NCI-H187 (cell line): Measurements from ENCODE around the gene CDCP1.

Experiments
- DNase-seq, 2 experiments: peaks; one replicate each; lab custom pipeline; 2025; lab: John Stamatoyannopoulos, UW

Gene CDCP1

GRCh38 chr3:45145681-45146614, at the start of gene CDCP1:
Gene CDCP1 (minus strand): TSS chr3:45146378. CDS start chr3:45146287, 91 bp downstream.
- no peak for DNase-seq

- DNase-seq, result no peak
Measured at GRCh38 chr3:45194791-45195190, 48.6 kb upstream of the CDCP1 start.

- DNase-seq, result no peak
Measured at GRCh38 chr3:45191924-45192417, 45.8 kb upstream of the CDCP1 start.

- no peak for DNase-seq
Measured at GRCh38 chr3:45191424-45191823, 45.2 kb upstream of the CDCP1 start.

- DNase-seq, result no peak
Measured at GRCh38 chr3:45188719-45189659, 42.8 kb upstream of the CDCP1 start.

GRCh38 chr3:45187694-45188141, 41.5 kb upstream of the CDCP1 start:
- DNase-seq, result no peak

GRCh38 chr3:45186871-45187270, 40.7 kb upstream of the CDCP1 start:
- DNase-seq, result no peak

- DNase-seq, result no peak
Measured at GRCh38 chr3:45185461-45185860, 39.3 kb upstream of the CDCP1 start.

- no peak for DNase-seq
Measured at GRCh38 chr3:45185052-45185451, 38.9 kb upstream of the CDCP1 start.

- no peak for DNase-seq
Measured at GRCh38 chr3:45183872-45184262, 37.7 kb upstream of the CDCP1 start.

GRCh38 chr3:45182915-45183871, 37.0 kb upstream of the CDCP1 start:
- DNase-seq, result no peak

- no peak for DNase-seq
Measured at GRCh38 chr3:45181496-45181895, 35.3 kb upstream of the CDCP1 start.

- no peak for DNase-seq
Measured at GRCh38 chr3:45180899-45181298, 34.7 kb upstream of the CDCP1 start.

GRCh38 chr3:45180051-45180450, 33.9 kb upstream of the CDCP1 start:
- DNase-seq, result no peak

- DNase-seq, result no peak
Measured at GRCh38 chr3:45179163-45179562, 33.0 kb upstream of the CDCP1 start.

- DNase-seq, result no peak
Measured at GRCh38 chr3:45178183-45179023, 32.2 kb upstream of the CDCP1 start.

GRCh38 chr3:45176912-45177311, 30.7 kb upstream of the CDCP1 start:
- DNase-seq, result no peak

- DNase-seq, result no peak
Measured at GRCh38 chr3:45174234-45174633, 28.1 kb upstream of the CDCP1 start.

GRCh38 chr3:45173776-45174175, 27.6 kb upstream of the CDCP1 start:
- DNase-seq, result no peak

GRCh38 chr3:45171283-45171682, 25.1 kb upstream of the CDCP1 start:
- no peak for DNase-seq
